Activated naive CD8-positive, alpha-beta T cell treated with anti-CD3 and anti-CD28 coated beads, Interleukin-2, amount 10 ng/mL, durations not matched to agents 7 days and 5 days (primary cell): Measurements from ENCODE around the gene MAB21L1. TPM values are rescaled to one million over a fixed set of nuclear protein-coding genes. Genes with fewer than 3 reads are reported as not detected.

ENCODE experiments used
- ATAC-seq: fragments of 150-1000 bp; cut with Tn5 transposase; one replicate; pipeline ENCODE4 v1.10.0; 2021; ENCODE audit warnings: low read depth, moderate library complexity
- POLR2A ChIA-PET: fragments of 350-600 bp; sonication (Branson Sonifier 250); formaldehyde crosslinking; loops from one replicate; lab custom pipeline; 2021; ENCODE audit warnings: antibody characterized with exemption; lab: Charles Lee
- DNase-seq: peaks from one replicate; pipeline ENCODE4 v3.0.0; 2021
- H3K27ac Mint-ChIP-seq: one replicate; pipeline ENCODE4 v1.8.0; 2022; ENCODE audit warnings: mild to moderate bottlenecking, mixed read lengths
- H3K27me3 Mint-ChIP-seq: one replicate; pipeline ENCODE4 v1.8.0; 2022; ENCODE audit warnings: mild to moderate bottlenecking, moderate library complexity, mixed read lengths
- H3K36me3 Mint-ChIP-seq: one replicate; pipeline ENCODE4 v1.8.0; 2021; ENCODE audit warnings: mild to moderate bottlenecking, mixed read lengths
- H3K4me1 Mint-ChIP-seq: one replicate; pipeline ENCODE4 v1.8.0; 2021; ENCODE audit warnings: mixed read lengths
- H3K4me3 Mint-ChIP-seq: one replicate; pipeline ENCODE4 v1.8.0; 2022; ENCODE audit warnings: mild to moderate bottlenecking, moderate library complexity, mixed read lengths
- H3K9me3 Mint-ChIP-seq: one replicate; pipeline ENCODE4 v1.8.0; 2021; ENCODE audit warnings: mixed read lengths
- total RNA-seq, 2 experiments: library from RNA; stranded (reverse); gene quantifications; one replicate each; pipeline ENCODE4 v1.2.3, GENCODE V29; 2021

MAB21L1 gene
- total RNA-seq, 2 experiments from 2014 or later, result 0.09 TPM; not detected in 1

- POLR2A ChIA-PET, result no interaction called here
- no peak overlapping the region for H3K27ac Mint-ChIP-seq
- peaks cover 3% of the 10 kb centered on the region for H3K9me3 Mint-ChIP-seq
- DNase-seq, result no peak
- ATAC-seq, result no peak
- no peak overlapping the region for H3K4me3 Mint-ChIP-seq
- H3K27me3 Mint-ChIP-seq, result no peaks in the 10 kb centered on the region
- H3K36me3 Mint-ChIP-seq, result no peaks in the 10 kb centered on the region
- no peaks in the 10 kb centered on the region for H3K4me1 Mint-ChIP-seq
Measured at GRCh38 chr13:35496761-35497386, 20.4 kb upstream of the MAB21L1 start.

- H3K36me3 Mint-ChIP-seq, result no peaks in the 10 kb centered on the region
- H3K4me1 Mint-ChIP-seq, result no peaks in the 10 kb centered on the region
- no peaks in the 10 kb centered on the region for H3K27me3 Mint-ChIP-seq
- H3K27ac Mint-ChIP-seq, result no peak overlapping the region
- H3K4me3 Mint-ChIP-seq, result no peak overlapping the region
- ATAC-seq, result no peak
- peaks cover 3% of the 10 kb centered on the region for H3K9me3 Mint-ChIP-seq
- POLR2A ChIA-PET, result no interaction called here
- DNase-seq, result no peak
Measured at GRCh38 chr13:35496006-35496405, 19.5 kb upstream of the MAB21L1 start.

- Mint-ChIP-seq H3K4me3 (no peak overlapping the region), H3K36me3 (no peaks in the 10 kb centered on the region)
- POLR2A ChIA-PET, result no interaction called here
Measured at GRCh38 chr13:35489050-35489449, 12.6 kb upstream of the MAB21L1 start.

GRCh38 chr13:35485424-35485823 is 8.9 kb upstream of the MAB21L1 start:
- Mint-ChIP-seq H3K27ac (no peak overlapping the region), H3K4me3 (no peak overlapping the region), H3K9me3 (no peaks in the 10 kb centered on the region), H3K36me3 (no peaks in the 10 kb centered on the region), H3K27me3 (peaks cover 11% of the 10 kb centered on the region), H3K4me1 (no peaks in the 10 kb centered on the region)
- no peak for ATAC-seq
- DNase-seq, result no peak
- POLR2A ChIA-PET, result no interaction called here

More at GRCh38 chr13:35489050-35489449, 12.6 kb upstream of the MAB21L1 start:
- ATAC-seq (no peak), DNase-seq (no peak)
- no peaks in the 10 kb centered on the region for H3K27me3 Mint-ChIP-seq
- no peak overlapping the region for H3K27ac Mint-ChIP-seq
- H3K4me1 Mint-ChIP-seq, result no peaks in the 10 kb centered on the region
- peaks cover 1% of the 10 kb centered on the region for H3K9me3 Mint-ChIP-seq

GRCh38 chr13:35484384-35484783 is 7.9 kb upstream of the MAB21L1 start:
- Mint-ChIP-seq H3K9me3 (no peaks in the 10 kb centered on the region), H3K36me3 (no peaks in the 10 kb centered on the region), H3K27ac (no peak overlapping the region), H3K4me3 (no peak overlapping the region), H3K4me1 (no peaks in the 10 kb centered on the region), H3K27me3 (peaks cover 17% of the 10 kb centered on the region)
- DNase-seq (no peak), ATAC-seq (no peak)
- POLR2A ChIA-PET, result no interaction called here

- H3K27me3 Mint-ChIP-seq, result peaks cover 23% of the 10 kb centered on the region
- H3K36me3 Mint-ChIP-seq, result no peaks in the 10 kb centered on the region
- H3K27ac Mint-ChIP-seq, result no peak overlapping the region
- no peaks in the 10 kb centered on the region for H3K9me3 Mint-ChIP-seq
- H3K4me1 Mint-ChIP-seq, result no peaks in the 10 kb centered on the region
- DNase-seq (no peak), ATAC-seq (no peak)
- no peak overlapping the region for H3K4me3 Mint-ChIP-seq
- POLR2A ChIA-PET, result no interaction called here
Measured at GRCh38 chr13:35483761-35484160, 7.3 kb upstream of the MAB21L1 start.

- H3K27me3 Mint-ChIP-seq, result peaks cover 36% of the 10 kb centered on the region
- DNase-seq (no peak), ATAC-seq (no peak)
- POLR2A ChIA-PET, result no interaction called here
- H3K4me3 Mint-ChIP-seq, result no peak overlapping the region
- no peaks in the 10 kb centered on the region for H3K36me3 Mint-ChIP-seq
- no peak overlapping the region for H3K27ac Mint-ChIP-seq
- peaks cover 8% of the 10 kb centered on the region for H3K4me1 Mint-ChIP-seq
- no peaks in the 10 kb centered on the region for H3K9me3 Mint-ChIP-seq
Measured at GRCh38 chr13:35482527-35482926, 6.0 kb upstream of the MAB21L1 start.

- Mint-ChIP-seq H3K9me3 (no peaks in the 10 kb centered on the region), H3K36me3 (no peaks in the 10 kb centered on the region), H3K27ac (no peak overlapping the region), H3K27me3 (peaks cover 43% of the 10 kb centered on the region), H3K4me3 (no peak overlapping the region), H3K4me1 (peaks cover 12% of the 10 kb centered on the region)
- ATAC-seq (no peak), DNase-seq (no peak)
- POLR2A ChIA-PET, result no interaction called here
Measured at GRCh38 chr13:35481777-35482176, 5.3 kb upstream of the MAB21L1 start.

- Mint-ChIP-seq H3K27me3 (peaks cover 58% of the 10 kb centered on the region), H3K36me3 (no peaks in the 10 kb centered on the region), H3K4me1 (peaks cover 24% of the 10 kb centered on the region), H3K27ac (no peak overlapping the region), H3K9me3 (no peaks in the 10 kb centered on the region), H3K4me3 (no peak overlapping the region)
- POLR2A ChIA-PET, result no interaction called here
- no peak for DNase-seq
- ATAC-seq, result no peak
Measured at GRCh38 chr13:35480346-35480745, 3.9 kb upstream of the MAB21L1 start.

- no peak overlapping the region for H3K4me3 Mint-ChIP-seq
- peaks cover 31% of the 10 kb centered on the region for H3K4me1 Mint-ChIP-seq
- no peak for DNase-seq
- POLR2A ChIA-PET, result no interaction called here
- ATAC-seq, result no peak
- H3K36me3 Mint-ChIP-seq, result peaks cover under 1% of the 10 kb centered on the region
- H3K27ac Mint-ChIP-seq, result no peak overlapping the region
- peaks cover 64% of the 10 kb centered on the region for H3K27me3 Mint-ChIP-seq
- H3K9me3 Mint-ChIP-seq, result no peaks in the 10 kb centered on the region
Measured at GRCh38 chr13:35479706-35480105, 3.2 kb upstream of the MAB21L1 start.

- POLR2A ChIA-PET, result no interaction called here
- H3K9me3 Mint-ChIP-seq, result no peaks in the 10 kb centered on the region
- H3K27me3 Mint-ChIP-seq, result peaks cover 69% of the 10 kb centered on the region
- H3K4me3 Mint-ChIP-seq, result no peak overlapping the region
- H3K36me3 Mint-ChIP-seq, result peaks cover 3% of the 10 kb centered on the region
- no peak for ATAC-seq
- H3K4me1 Mint-ChIP-seq, result peaks cover 34% of the 10 kb centered on the region
- no peak for DNase-seq
- H3K27ac Mint-ChIP-seq, result no peak overlapping the region
Measured at GRCh38 chr13:35479038-35479492, 2.6 kb upstream of the MAB21L1 start.

- Mint-ChIP-seq H3K4me1 (peaks cover 34% of the 10 kb centered on the region), H3K27me3 (peaks cover 70% of the 10 kb centered on the region), H3K9me3 (no peaks in the 10 kb centered on the region), H3K4me3 (peak overlapping the region; percentile 35), H3K36me3 (peaks cover 3% of the 10 kb centered on the region), H3K27ac (no peak overlapping the region)
- peak; percentile 36 for DNase-seq
- no peak for ATAC-seq
- POLR2A ChIA-PET, result no interaction called here
Measured at GRCh38 chr13:35478271-35479037, 2.0 kb upstream of the MAB21L1 start.

GRCh38 chr13:35477386-35477946 is 977 bp upstream of the MAB21L1 start:
- Mint-ChIP-seq H3K9me3 (no peaks in the 10 kb centered on the region), H3K27ac (no peak overlapping the region), H3K4me1 (peaks cover 34% of the 10 kb centered on the region), H3K4me3 (no peak overlapping the region), H3K27me3 (peaks cover 77% of the 10 kb centered on the region), H3K36me3 (peaks cover 3% of the 10 kb centered on the region)
- no peak for DNase-seq
- POLR2A ChIA-PET, result no interaction called here
- ATAC-seq, result no peak
